Peyer's patch (tissue), 4 donors: ENCODE measurements around the gene SLC6A9. TPM values are rescaled to one million over a fixed set of nuclear protein-coding genes. Genes with fewer than 3 reads are reported as not detected.

Source experiments
- DNase-seq, 3 donors: peaks; one replicate each; pipeline ENCODE4 v3.0.0-alpha.2; 2017 to 2019
- H3K27ac ChIP-seq, 4 donors: fragments of 200-600 bp; sonication (generic); one replicate each; pipeline ENCODE4 v1.5.1; 2016 to 2019
- H3K27me3 ChIP-seq, 2 donors: fragments of 200-600 bp; sonication (generic); one replicate each; pipeline ENCODE4 v1.5.1; 2019
- H3K36me3 ChIP-seq, 3 donors: fragments of 200-600 bp; sonication (generic); one replicate each; pipeline ENCODE4 v1.5.1; 2016 to 2019
- H3K4me1 ChIP-seq, 4 donors: fragments of 200-600 bp; sonication (generic); one replicate each; pipeline ENCODE4 v1.5.1; 2016 to 2019
- H3K4me3 ChIP-seq, 4 donors: fragments of 200-600 bp; sonication (generic); 1 replicate in 3 of 4; 2 replicates in 1 of 4; pipeline ENCODE4 v1.5.1; 2016 to 2019; ENCODE audit warnings: mild to moderate bottlenecking in 1 of 4
- H3K9me3 ChIP-seq, 4 donors: fragments of 200-600 bp; sonication (generic); one replicate each; pipeline ENCODE4 v1.5.1; 2016 to 2019; ENCODE audit warnings: mild to moderate bottlenecking in 1 of 4
- POLR2A ChIP-seq, 2 donors: fragments of 450-650 bp; IDR thresholded peaks; one replicate each; pipeline ENCODE4 v1.5.1; 2017; ENCODE audit warnings: antibody characterized with exemption in 2 of 2, mild to moderate bottlenecking in 2 of 2, moderate library complexity in 2 of 2
- total RNA-seq, 4 donors: library from RNA; depleted of rRNA; stranded (reverse); fragments of >200 nt; gene quantifications; one replicate each; pipeline ENCODE4 v1.1.0, GENCODE V29; 2016
- TF ChIP-seq, protein P1 (sequence below), 6 experiments: fragments of 450-650 bp in 4 of 6; fragments of 200-600 bp in 2 of 6; sonication (generic) in 1 of 6; IDR thresholded peaks; one replicate each; pipeline ENCODE4 v1.5.1; 2017 to 2019; ENCODE audit warnings: antibody characterized with exemption in 6 of 6, mild to moderate bottlenecking in 3 of 6, moderate library complexity in 1 of 6

SLC6A9 gene
- total RNA-seq, 4 donors from 2014 or later: 8.8 to 19.0 (median 11.5) TPM

DNA sequence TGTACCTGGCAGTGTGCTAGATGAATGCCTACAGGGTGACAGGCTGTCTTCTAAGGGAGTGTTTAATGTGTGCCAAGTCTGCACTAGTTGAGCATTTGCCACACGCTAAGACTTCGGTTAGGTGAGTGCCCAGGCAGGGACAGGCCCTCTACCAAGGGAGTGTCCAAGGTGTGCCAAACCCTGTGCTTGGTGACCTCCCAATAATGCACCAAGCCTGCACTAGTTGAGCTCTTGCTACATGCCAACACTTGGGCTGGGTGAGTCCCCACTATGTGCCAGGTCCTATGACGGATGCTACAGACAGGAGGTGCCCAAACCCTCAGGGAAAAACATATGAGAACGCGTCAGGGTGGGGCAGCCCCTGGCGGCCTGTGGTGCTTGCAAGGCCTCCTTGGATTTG lies 10.8 kb downstream of the SLC6A9 start:
- Histone ChIP-seq H3K27ac (no peak overlapping the region), H3K9me3 (no peaks in the 10 kb centered on the region)

DNA sequence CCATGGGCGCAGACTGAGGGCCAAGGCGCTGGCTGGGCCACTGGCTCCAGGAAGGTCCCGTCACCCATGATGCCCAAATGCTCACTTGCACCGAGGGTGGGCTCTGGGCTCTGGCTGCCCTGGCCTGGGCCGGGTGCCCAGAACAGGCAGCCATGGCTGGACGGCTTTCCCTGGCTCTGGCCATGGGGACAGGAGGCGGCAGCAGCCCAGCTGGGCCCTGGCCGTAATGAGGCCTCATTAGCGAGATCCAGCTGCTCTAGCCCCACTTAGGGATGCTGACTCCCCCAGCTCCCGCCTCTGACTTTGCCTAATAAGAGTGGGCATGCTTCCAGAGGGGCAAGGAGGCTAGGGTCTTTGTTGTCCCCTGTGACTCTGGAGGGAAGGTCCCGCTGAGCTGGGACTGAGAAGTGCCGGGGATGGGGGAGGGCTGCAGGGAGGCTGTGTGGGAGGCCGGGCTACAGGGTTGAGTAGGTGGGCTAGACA lies 11.8 kb downstream of the SLC6A9 start:
- no peak for DNase-seq
- H3K9me3 ChIP-seq: no peaks in the 10 kb centered on the region
- no peak overlapping the region for H3K4me3 ChIP-seq
- H3K4me1 ChIP-seq: peaks cover 0 to 13% (median 0%) of the 10 kb centered on the region in 4 donors
- H3K27ac ChIP-seq: no peak overlapping the region
- no peaks in the 10 kb centered on the region for H3K27me3 ChIP-seq
- TF ChIP-seq, protein P1, sequence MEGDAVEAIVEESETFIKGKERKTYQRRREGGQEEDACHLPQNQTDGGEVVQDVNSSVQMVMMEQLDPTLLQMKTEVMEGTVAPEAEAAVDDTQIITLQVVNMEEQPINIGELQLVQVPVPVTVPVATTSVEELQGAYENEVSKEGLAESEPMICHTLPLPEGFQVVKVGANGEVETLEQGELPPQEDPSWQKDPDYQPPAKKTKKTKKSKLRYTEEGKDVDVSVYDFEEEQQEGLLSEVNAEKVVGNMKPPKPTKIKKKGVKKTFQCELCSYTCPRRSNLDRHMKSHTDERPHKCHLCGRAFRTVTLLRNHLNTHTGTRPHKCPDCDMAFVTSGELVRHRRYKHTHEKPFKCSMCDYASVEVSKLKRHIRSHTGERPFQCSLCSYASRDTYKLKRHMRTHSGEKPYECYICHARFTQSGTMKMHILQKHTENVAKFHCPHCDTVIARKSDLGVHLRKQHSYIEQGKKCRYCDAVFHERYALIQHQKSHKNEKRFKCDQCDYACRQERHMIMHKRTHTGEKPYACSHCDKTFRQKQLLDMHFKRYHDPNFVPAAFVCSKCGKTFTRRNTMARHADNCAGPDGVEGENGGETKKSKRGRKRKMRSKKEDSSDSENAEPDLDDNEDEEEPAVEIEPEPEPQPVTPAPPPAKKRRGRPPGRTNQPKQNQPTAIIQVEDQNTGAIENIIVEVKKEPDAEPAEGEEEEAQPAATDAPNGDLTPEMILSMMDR (IDR thresholded peaks at IDR 0.05): no peak
- no peak for TF ChIP-seq POLR2A (IDR thresholded peaks at IDR 0.05)
- H3K36me3 ChIP-seq: no peaks in the 10 kb centered on the region

More for the DNA sequence above, 10.8 kb downstream of the SLC6A9 start:
- DNase-seq: no peak
- Histone ChIP-seq H3K27me3 (no peaks in the 10 kb centered on the region), H3K4me3 (no peak overlapping the region), H3K36me3 (no peaks in the 10 kb centered on the region), H3K4me1 (peaks cover 0 to 3% (median 0%) of the 10 kb centered on the region in 4 donors)
- no peak for TF ChIP-seq POLR2A (IDR thresholded peaks at IDR 0.05)
- TF ChIP-seq, protein P1 (IDR thresholded peaks at IDR 0.05): no peak

DNA sequence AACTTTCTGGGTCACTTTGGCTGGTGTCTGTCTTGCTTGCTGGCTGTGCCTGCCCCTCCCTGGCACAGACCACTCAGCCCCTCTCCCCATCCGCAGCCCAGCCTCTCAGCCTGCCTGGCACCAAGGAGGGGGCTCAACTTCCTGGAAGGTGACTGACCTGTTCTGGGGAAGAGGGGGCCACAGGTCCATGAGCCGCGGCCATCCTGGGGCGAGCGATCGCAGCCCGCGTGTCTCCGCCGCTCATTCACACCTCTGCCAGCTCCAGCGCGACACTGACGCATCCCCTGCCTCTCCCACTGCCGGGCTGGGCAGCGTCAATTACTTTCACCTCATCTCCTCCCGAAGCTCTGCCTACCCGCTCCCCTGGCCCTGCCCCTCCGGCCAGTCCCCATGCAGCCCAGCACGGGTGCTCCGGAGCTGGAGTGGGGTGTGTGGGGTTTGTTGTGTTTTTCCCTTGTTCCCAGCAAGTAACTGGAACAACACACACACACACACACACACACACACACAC lies 14.3 kb downstream of the SLC6A9 start:
- Histone ChIP-seq H3K36me3 (no peaks in the 10 kb centered on the region), H3K4me1 (peaks cover 0 to 31% (median 0%) of the 10 kb centered on the region in 4 donors), H3K9me3 (no peaks in the 10 kb centered on the region)

DNA sequence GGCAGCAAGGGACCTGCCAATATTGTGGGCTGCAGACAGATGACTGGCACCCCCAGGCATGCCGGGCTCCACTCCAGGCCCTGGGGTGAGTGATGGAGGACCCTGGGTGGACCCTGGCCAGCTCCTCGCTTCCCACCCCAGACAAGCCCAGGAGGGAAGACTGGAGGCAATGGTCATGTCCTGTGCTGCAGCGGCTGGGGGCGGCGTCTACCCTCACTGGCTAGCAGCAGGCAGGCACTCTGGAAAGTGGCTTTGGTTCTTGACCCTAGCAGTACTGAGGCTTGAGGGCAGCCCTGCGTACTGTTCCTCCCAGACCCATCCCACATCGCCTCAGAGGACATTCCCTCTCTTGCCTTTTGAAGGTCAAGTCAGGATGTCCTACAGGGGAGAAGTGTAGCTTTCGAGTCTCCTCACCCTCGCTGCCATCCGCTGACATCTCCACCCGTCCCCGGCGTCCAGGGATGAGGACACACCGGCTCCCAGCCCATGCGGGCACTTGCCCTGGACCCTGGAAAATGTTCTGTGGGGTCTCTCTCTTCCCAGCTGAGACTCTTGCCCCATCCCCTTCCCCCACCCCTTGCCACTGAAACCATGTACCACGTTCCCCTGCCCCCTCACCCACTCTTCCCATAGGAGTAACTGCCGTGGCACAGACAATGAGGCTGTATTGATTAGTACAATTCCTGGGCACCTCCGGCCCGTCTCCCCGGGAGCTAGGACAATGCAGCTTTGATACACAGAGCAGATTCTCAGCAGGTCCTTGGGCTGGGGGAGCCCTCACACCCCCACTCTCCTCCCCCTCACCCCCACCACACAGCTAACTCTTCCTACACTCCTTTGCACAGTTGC lies 15.0 kb downstream of the SLC6A9 start:
- no peak overlapping the region for H3K27ac ChIP-seq
- H3K4me1 ChIP-seq: peaks cover 0 to 38% (median 0%) of the 10 kb centered on the region in 4 donors
- H3K36me3 ChIP-seq: no peaks in the 10 kb centered on the region
- H3K27me3 ChIP-seq: no peaks in the 10 kb centered on the region
- DNase-seq: no peak
- no peak for TF ChIP-seq POLR2A (IDR thresholded peaks at IDR 0.05)
- TF ChIP-seq, protein P1 (IDR thresholded peaks at IDR 0.05): no peak
- H3K9me3 ChIP-seq: no peaks in the 10 kb centered on the region
- H3K4me3 ChIP-seq: no peak overlapping the region

More for the DNA sequence above, 14.3 kb downstream of the SLC6A9 start:
- H3K27me3 ChIP-seq: no peaks in the 10 kb centered on the region
- TF ChIP-seq, protein P1 (IDR thresholded peaks at IDR 0.05): no peak
- no peak for TF ChIP-seq POLR2A (IDR thresholded peaks at IDR 0.05)
- H3K27ac ChIP-seq: no peak overlapping the region
- H3K4me3 ChIP-seq: no peak overlapping the region
- no peak for DNase-seq

DNA sequence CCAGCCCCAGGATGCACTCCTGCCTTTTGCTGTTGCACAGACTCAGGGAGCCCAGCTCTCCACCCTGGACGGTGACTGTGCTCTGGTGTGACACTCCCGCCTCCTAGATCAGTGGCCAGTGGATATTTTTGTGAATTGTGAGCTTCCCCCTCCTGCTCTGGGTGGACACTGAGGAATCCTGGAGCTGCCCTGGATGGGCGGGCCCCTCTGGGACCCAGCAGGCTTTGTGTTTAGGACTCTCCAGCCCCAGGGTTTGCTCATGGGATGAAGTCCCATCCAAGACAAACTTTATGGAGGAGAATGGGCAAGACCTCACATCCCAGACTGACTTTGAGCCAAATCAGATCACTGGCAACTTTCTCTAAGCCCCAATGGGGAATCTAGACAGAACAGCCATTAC lies 16.1 kb downstream of the SLC6A9 start:
- peak overlapping the region in 1 of 4 donors; percentile 57 for H3K27ac ChIP-seq

More for the DNA sequence above, 16.1 kb downstream of the SLC6A9 start:
- H3K9me3 ChIP-seq: no peaks in the 10 kb centered on the region
- peaks cover 0 to 38% (median 0%) of the 10 kb centered on the region in 4 donors for H3K4me1 ChIP-seq
- no peak overlapping the region for H3K4me3 ChIP-seq
- TF ChIP-seq, protein P1 (IDR thresholded peaks at IDR 0.05): no peak
- no peak for TF ChIP-seq POLR2A (IDR thresholded peaks at IDR 0.05)
- DNase-seq: no peak
- no peaks in the 10 kb centered on the region for H3K36me3 ChIP-seq
- H3K27me3 ChIP-seq: no peaks in the 10 kb centered on the region
